GM12878 (cell line): ENCODE measurements around the gene FSTL4. TPM values are rescaled to one million over a fixed set of nuclear protein-coding genes. Genes with fewer than 3 reads are reported as not detected.

Source experiments
- ATAC-seq: fragments of 200-7000 bp; cut with Tn5 transposase; 3 replicates; pipeline ENCODE4 v1.9.1; 2020; ENCODE audit warnings: mild to moderate bottlenecking, moderate library complexity
- BruUV-seq: library from RNA; stranded (reverse); fragments of 400-500 nt; replicated peaks from 2 replicates; lab custom pipeline; 2021; lab: Mats Ljungman, UMichigan
- CTCF ChIA-PET: fragments of 300-600 bp; sonication (Branson Sonifier 250); formaldehyde crosslinking; extraction: SDS; loops from one replicate; lab custom pipeline; 2021; ENCODE audit warnings: inconsistent platforms; lab: Yijun Ruan, JAX
- POLR2A ChIA-PET: fragments of 350-600 bp; formaldehyde crosslinking; extraction: SDS; loops from one replicate; lab custom pipeline; 2021; ENCODE audit warnings: inconsistent platforms; lab: Charles Lee
- RAD21 ChIA-PET: fragments of 300-600 bp; sonication (Branson Sonifier 250); formaldehyde crosslinking; loops from one replicate; lab custom pipeline; 2023; ENCODE audit warnings: antibody characterized with exemption; ENCODE audit not compliant: unreplicated experiment; lab: Charles Lee
- SMC1A ChIA-PET: fragments of 300-600 bp; sonication (Branson Sonifier 250); formaldehyde crosslinking; loops from one replicate; lab custom pipeline; 2023; ENCODE audit not compliant: unreplicated experiment, uncharacterized antibody; lab: Charles Lee
- DNase-seq: peaks from one replicate; pipeline ENCODE4 v3.0.0-alpha.2; 2011; ENCODE audit warnings: low read depth, low spot score
- FAIRE-seq: peaks from 3 replicates; lab custom pipeline; 2011; peaks lifted over from hg19 to GRCh38; lab: Jason Lieb, UNC
- H2AFZ ChIP-seq: 2 replicates; pipeline ENCODE4 v1.6.0; 2011; ENCODE audit warnings: low read depth, low read length, control low read depth; ENCODE audit not compliant: control insufficient read depth
- H3K27ac ChIP-seq: 2 replicates; pipeline ENCODE4 v1.5.1; 2011; ENCODE audit warnings: control low read depth; ENCODE audit not compliant: control insufficient read depth, insufficient read depth
- H3K27me3 ChIP-seq, 2 experiments: replicated peaks in 1 of 2; 2 replicates each; pipeline versions ENCODE4 v1.6.0 to v1.6.1; 2011; ENCODE audit warnings: low read length in 1 of 2; ENCODE audit not compliant: control insufficient read depth in 2 of 2, insufficient read depth in 2 of 2
- H3K36me3 ChIP-seq, 2 experiments: 2 replicates each; pipeline ENCODE4 v1.5.1; 2011; ENCODE audit warnings: low read length in 1 of 2; ENCODE audit not compliant: control insufficient read depth in 2 of 2, insufficient read depth in 2 of 2
- H3K4me1 ChIP-seq: 2 replicates; pipeline ENCODE4 v1.6.1; 2011; ENCODE audit warnings: mild to moderate bottlenecking, low read length, moderate library complexity, mixed read lengths; ENCODE audit not compliant: control insufficient read depth, insufficient read depth
- H3K4me2 ChIP-seq: 2 replicates; pipeline ENCODE4 v1.6.0; 2011; ENCODE audit warnings: control low read depth; ENCODE audit not compliant: control insufficient read depth, insufficient read depth
- H3K4me3 ChIP-seq: fragments of 200-600 bp; sonication (generic); 2 replicates; pipeline ENCODE4 v1.5.1; 2016
- H3K79me2 ChIP-seq: 2 replicates; pipeline ENCODE4 v1.6.0; 2011; ENCODE audit warnings: low read length; ENCODE audit not compliant: control insufficient read depth, insufficient read depth
- H3K9ac ChIP-seq: 2 replicates; pipeline ENCODE4 v1.8.0; 2011; ENCODE audit warnings: low read length, control low read depth, mixed read lengths; ENCODE audit not compliant: control insufficient read depth, insufficient read depth
- H3K9me3 ChIP-seq: replicated peaks from 3 replicates; pipeline ENCODE4 v1.5.1; 2011; ENCODE audit warnings: mild to moderate bottlenecking, low read length; ENCODE audit not compliant: control insufficient read depth, insufficient read depth
- H4K20me1 ChIP-seq: 2 replicates; pipeline ENCODE4 v1.6.0; 2011; ENCODE audit not compliant: control insufficient read depth, insufficient read depth
- ATF3 ChIP-seq: IDR thresholded peaks from 2 replicates; pipeline ENCODE4 v1.6.1; 2011; ENCODE audit warnings: low read depth, mild to moderate bottlenecking, low read length, moderate library complexity, borderline replicate concordance; ENCODE audit errors: extremely low read depth
- HDAC2 ChIP-seq: fragments of 200-600 bp; sonication (generic); IDR thresholded peaks from 2 replicates; pipeline ENCODE4 v1.6.1; 2017
- IKZF2 ChIP-seq, 2 experiments: fragments of 450-650 bp; IDR thresholded peaks; 2 replicates each; pipeline ENCODE4 v1.6.1; 2017; ENCODE audit warnings: mild to moderate bottlenecking in 2 of 2, moderate library complexity in 2 of 2
- KDM1A ChIP-seq: fragments of 200-600 bp; sonication (generic); IDR thresholded peaks from 2 replicates; pipeline ENCODE4 v1.6.1; 2016; ENCODE audit warnings: borderline replicate concordance
- LARP7 ChIP-seq: fragments of 450-650 bp; IDR thresholded peaks from 2 replicates; pipeline ENCODE4 v1.6.1; 2017; ENCODE audit warnings: mild to moderate bottlenecking
- RB1 ChIP-seq: fragments of 450-650 bp; formaldehyde crosslinking; IDR thresholded peaks from 2 replicates; pipeline ENCODE4 v1.6.1; 2017; ENCODE audit warnings: mild to moderate bottlenecking, borderline replicate concordance
- RBBP5 ChIP-seq: fragments of 200-600 bp; sonication (generic); conservative IDR thresholded peaks from 2 replicates; pipeline ENCODE4 v1.6.1; 2016
- SMAD5 ChIP-seq: IDR thresholded peaks from 2 replicates; pipeline ENCODE4 v1.6.1; 2016; ENCODE audit warnings: antibody characterized with exemption, low read depth
- SMC3 ChIP-seq: IDR thresholded peaks from 2 replicates; pipeline ENCODE4 v1.6.1; 2011; ENCODE audit warnings: low read length, improper control_type of control experiment, borderline replicate concordance
- YBX1 ChIP-seq: fragments of 450-650 bp; IDR thresholded peaks from 2 replicates; pipeline ENCODE4 v1.6.1; 2016; ENCODE audit warnings: antibody characterized with exemption
- ZNF207 ChIP-seq: fragments of 450-650 bp; IDR thresholded peaks from 2 replicates; pipeline ENCODE4 v1.6.1; 2014; ENCODE audit warnings: antibody characterized with exemption, mild to moderate bottlenecking, borderline replicate concordance
- ZNF622 ChIP-seq: fragments of 450-650 bp; IDR thresholded peaks from 2 replicates; pipeline ENCODE4 v1.6.1; 2017; ENCODE audit warnings: mild to moderate bottlenecking, inconsistent platforms
- ZNF687 ChIP-seq: fragments of 450-650 bp; IDR thresholded peaks from 2 replicates; pipeline ENCODE4 v1.6.1; 2017; ENCODE audit warnings: mild to moderate bottlenecking, moderate library complexity
- WGBS: methylation state at CpG from one replicate; pipeline ENCODE4 v1.1.6; 2016; ENCODE audit warnings: low lambda C conversion rate; ENCODE audit not compliant: insufficient replicate concordance, insufficient coverage; ENCODE audit errors: missing lambda C conversion rate; 5-methylcytosine and 5-hydroxymethylcytosine counted together
- in situ Hi-C: fragments of 300-500 bp; cut with MboI; formaldehyde crosslinking; loops from 9 replicates; pipeline ENCODE4 v1.14.3; 2018; ENCODE audit warnings: mixed read lengths
- intact Hi-C: fragments of 100-400 bp; cut with micrococcal nuclease; formaldehyde crosslinking; loops from one replicate; pipeline ENCODE4 v1.14.2; 2022; ENCODE audit not compliant: unreplicated experiment
- polyA plus RNA-seq, 11 experiments: library from polyadenylated mRNA; depleted of rRNA in 4 of 11; unstranded in 6 of 11; stranded (reverse) in 5 of 11; fragments of >200 nt; fragmentation: Nextera tagmentation in 4 of 11; fragmentation: Illumina TruSeq in 1 of 11; extraction: Ambion mirVana in 4 of 11; extraction: Trizol in 1 of 11; gene quantifications; 1 replicate in 1 of 11; 2 replicates in 10 of 11; pipeline versions ENCODE4 v1.2.1 to v1.2.3, GENCODE V29; 2011 to 2016; ENCODE audit warnings: inconsistent platforms in 2 of 11, missing spikeins in 2 of 11, low read depth in 1 of 11
- total RNA-seq, 4 experiments: library from RNA; depleted of rRNA in 3 of 4; stranded (reverse); fragments of >200 nt in 3 of 4; fragmentation: Illumina TruSeq in 1 of 4; extraction: Trizol in 1 of 4; gene quantifications; 2 replicates each; pipeline versions ENCODE4 v1.2.1 to v1.2.3, GENCODE V29; 2013 to 2021

Gene FSTL4
- total and polyA plus RNA-seq, 10 of the 15 experiments (the other 5 are each of a cell fraction or from before 2014, with no cell fraction given) = 0.01 to 0.79 (median 0.21) TPM; not detected in 6

GRCh38 chr5:133439859-133440258, 172.5 kb downstream of the FSTL4 start:
- intact Hi-C loops = no loop called here
- H3K4me1 ChIP-seq = no peaks in the 10 kb centered on the region
- no peaks in the 10 kb centered on the region; a peak in 3 of 4 replicates for H3K27me3 ChIP-seq
- no peak overlapping the region for H3K4me2 ChIP-seq
- no peaks in the 10 kb centered on the region for H3K36me3 ChIP-seq
- no peaks in the 10 kb centered on the region for H4K20me1 ChIP-seq
- RAD21 ChIA-PET = no interaction called here
- no peak for ATAC-seq
- H2AFZ ChIP-seq = no peak overlapping the region
- SMC1A ChIA-PET = no interaction called here
- no peaks in the 10 kb centered on the region for H3K9me3 ChIP-seq
- H3K4me3 ChIP-seq = no peak overlapping the region
- DNase-seq = no peak
- in situ Hi-C loops = no loop called here
- TF ChIP-seq ATF3 (no peak), KDM1A (no peak), IKZF2 (IDR thresholded peaks at IDR 0.05) (no peak), RB1 (no peak), RBBP5 (no peak), SMAD5 (no peak)
- TF ChIP-seq, all 136 proteins: peak for 0
- CTCF ChIA-PET = interaction anchor here (1.1 to 1.3 kb wide), 3 partner anchors 14 to 21 kb away, joined by 3 to 6 read pairs (median 4); no protein-coding TSS in a partner anchor
- H3K79me2 ChIP-seq = no peaks in the 10 kb centered on the region
- no peak for FAIRE-seq
- no peak overlapping the region for H3K27ac ChIP-seq
- H3K9ac ChIP-seq = no peak overlapping the region
- no TSS peak for BruUV-seq
- POLR2A ChIA-PET = interaction anchor here (0.5 kb wide), 1 partner anchor 12 kb away, joined by 4 read pairs; no protein-coding TSS in a partner anchor
- 3% methylated on average over 8 of the region's 8 CpGs for WGBS

GRCh38 chr5:133438487-133438886, 173.9 kb downstream of the FSTL4 start:
- in situ Hi-C loops = no loop called here
- Histone ChIP-seq H3K79me2 (no peaks in the 10 kb centered on the region), H4K20me1 (no peaks in the 10 kb centered on the region), H3K27me3 (no peaks in the 10 kb centered on the region; a peak in 3 of 4 replicates), H3K9ac (no peak overlapping the region), H3K36me3 (no peaks in the 10 kb centered on the region), H3K4me2 (no peak overlapping the region), H3K4me3 (no peak overlapping the region), H3K4me1 (no peaks in the 10 kb centered on the region), H3K27ac (no peak overlapping the region), H3K9me3 (no peaks in the 10 kb centered on the region), H2AFZ (no peak overlapping the region)
- ChIA-PET POLR2A (no interaction called here), SMC1A (no interaction called here), CTCF (interaction anchor here (0.8 to 1.4 kb wide), 2 partner anchors 15 to 22 kb away, joined by 3 to 4 read pairs; no protein-coding TSS in a partner anchor), RAD21 (no interaction called here)
- BruUV-seq = no TSS peak
- intact Hi-C loops = no loop called here
- 28% methylated on average over 3 of the region's 3 CpGs for WGBS
- FAIRE-seq (no peak), DNase-seq (no peak), ATAC-seq (no peak)
- no peak for TF ChIP-seq SMC3
- no peak for TF ChIP-seq ZNF622
- TF ChIP-seq ZNF687 = no peak
- TF ChIP-seq ZNF207 = no peak
- TF ChIP-seq LARP7 = no peak
- no peak for TF ChIP-seq YBX1
- TF ChIP-seq HDAC2 = no peak
